Prostate gland (tissue), 2 donors: ENCODE measurements around the gene E4F1.
"Not testable (repeated sequence)": the region's sequence is repeated elsewhere in the genome, so short reads cannot be mapped to it uniquely, and the experiment has no call there.

Experiments
- POLR2A ChIP-seq: fragments of 450-650 bp; IDR thresholded peaks from one replicate; pipeline ENCODE4 v1.6.1; 2016; ENCODE audit warnings: antibody characterized with exemption, mild to moderate bottlenecking
- TF ChIP-seq, protein P1 (sequence below), 4 experiments: fragments of 200-600 bp in 2 of 4; fragments of 450-650 bp in 2 of 4; sonication (generic) in 2 of 4; IDR thresholded peaks; 1 replicate in 3 of 4; 2 replicates in 1 of 4; pipeline ENCODE4 v1.5.1; 2016 to 2019; ENCODE audit warnings: antibody characterized with exemption in 4 of 4, mild to moderate bottlenecking in 2 of 4, moderate library complexity in 2 of 4

DNA sequence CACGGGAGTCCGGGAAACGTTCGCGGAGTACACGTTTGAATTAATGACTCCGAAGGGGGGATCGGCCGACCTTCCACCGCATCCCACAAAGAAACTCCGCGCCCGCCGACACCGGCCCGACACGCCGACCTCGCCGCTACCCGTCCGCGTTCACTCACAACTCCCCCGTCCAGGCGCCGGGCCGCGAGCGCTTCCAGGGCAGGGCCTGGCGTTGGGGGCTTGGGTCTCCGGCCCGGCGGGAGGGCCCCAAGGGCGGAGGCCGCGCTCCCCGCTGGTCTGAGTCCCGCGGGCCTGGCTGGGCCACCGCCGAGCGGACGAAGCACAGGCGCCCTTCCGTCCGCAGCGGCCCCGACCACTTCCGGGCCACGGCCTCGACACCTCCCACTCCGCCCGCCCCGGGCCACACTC is 44.1 kb downstream of the E4F1 start:
- not testable (repeated sequence) for TF ChIP-seq POLR2A
- TF ChIP-seq, protein P1, sequence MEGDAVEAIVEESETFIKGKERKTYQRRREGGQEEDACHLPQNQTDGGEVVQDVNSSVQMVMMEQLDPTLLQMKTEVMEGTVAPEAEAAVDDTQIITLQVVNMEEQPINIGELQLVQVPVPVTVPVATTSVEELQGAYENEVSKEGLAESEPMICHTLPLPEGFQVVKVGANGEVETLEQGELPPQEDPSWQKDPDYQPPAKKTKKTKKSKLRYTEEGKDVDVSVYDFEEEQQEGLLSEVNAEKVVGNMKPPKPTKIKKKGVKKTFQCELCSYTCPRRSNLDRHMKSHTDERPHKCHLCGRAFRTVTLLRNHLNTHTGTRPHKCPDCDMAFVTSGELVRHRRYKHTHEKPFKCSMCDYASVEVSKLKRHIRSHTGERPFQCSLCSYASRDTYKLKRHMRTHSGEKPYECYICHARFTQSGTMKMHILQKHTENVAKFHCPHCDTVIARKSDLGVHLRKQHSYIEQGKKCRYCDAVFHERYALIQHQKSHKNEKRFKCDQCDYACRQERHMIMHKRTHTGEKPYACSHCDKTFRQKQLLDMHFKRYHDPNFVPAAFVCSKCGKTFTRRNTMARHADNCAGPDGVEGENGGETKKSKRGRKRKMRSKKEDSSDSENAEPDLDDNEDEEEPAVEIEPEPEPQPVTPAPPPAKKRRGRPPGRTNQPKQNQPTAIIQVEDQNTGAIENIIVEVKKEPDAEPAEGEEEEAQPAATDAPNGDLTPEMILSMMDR (IDR thresholded peaks at IDR 0.05) = not testable (repeated sequence)
